ENCODE measurements around the gene SYCN.

The SYCN gene

GRCh38 chr19:39181500-39182173 is 22.4 kb downstream of the SYCN start:
- no peaks in the 10 kb centered on the region for H3K27me3 ChIP-seq (ENCODE audit: insufficient read depth, low read length, poor library complexity, severe bottlenecking)
- no peaks in the 10 kb centered on the region for H3F3A ChIP-seq (ENCODE audit: low read depth)
- no peak overlapping the region for H3K4me2 ChIP-seq (ENCODE audit: low read depth, low read length, poor library complexity, severe bottlenecking)
- H3K79me2 ChIP-seq (ENCODE audit: insufficient read depth, low read length) = no peaks in the 10 kb centered on the region
- no peak overlapping the region for H3K9ac ChIP-seq (ENCODE audit: low read depth, low read length, poor library complexity, severe bottlenecking)
- H3K4me1 ChIP-seq (ENCODE audit: insufficient read depth, low read length, poor library complexity, severe bottlenecking) = no peaks in the 10 kb centered on the region
- no peaks in the 10 kb centered on the region for H4K20me1 ChIP-seq (ENCODE audit: insufficient read depth, low read length, poor library complexity, severe bottlenecking)
- H3K4me3 ChIP-seq (ENCODE audit: low read length, poor library complexity, severe bottlenecking) = no peak overlapping the region
- H3K36me3 ChIP-seq (ENCODE audit: insufficient read depth, low read length) = peaks cover 24% of the 10 kb centered on the region; the same call in 1 of the 2 replicates
- no peaks in the 10 kb centered on the region for H3K9me3 ChIP-seq (ENCODE audit: insufficient read depth, low read depth, low read length)
- no peaks in the 10 kb centered on the region for H3K9me2 ChIP-seq (replicated peaks; ENCODE audit: low read depth, low read length)
- no peak overlapping the region for H2AFZ ChIP-seq (ENCODE audit: low read length)
- TF ChIP-seq EZH2phosphoT487 (IDR thresholded peaks at IDR 0.05; ENCODE audit: borderline replicate concordance) (no peak), CTCF (conservative IDR thresholded peaks at IDR 0.05; ENCODE audit: low read length) (no peak)

- Histone ChIP-seq H2AFZ (ENCODE audit: low read length) (no peak overlapping the region), H3K27me3 (ENCODE audit: insufficient read depth, low read length, poor library complexity, severe bottlenecking) (no peaks in the 10 kb centered on the region), H3F3A (ENCODE audit: low read depth) (no peaks in the 10 kb centered on the region), H3K79me2 (ENCODE audit: insufficient read depth, low read length) (no peaks in the 10 kb centered on the region), H3K9me3 (ENCODE audit: insufficient read depth, low read depth, low read length) (no peaks in the 10 kb centered on the region), H3K9me2 (replicated peaks; ENCODE audit: low read depth, low read length) (no peaks in the 10 kb centered on the region), H3K4me1 (ENCODE audit: insufficient read depth, low read length, poor library complexity, severe bottlenecking) (no peaks in the 10 kb centered on the region), H3K4me2 (ENCODE audit: low read depth, low read length, poor library complexity, severe bottlenecking) (no peak overlapping the region), H4K20me1 (ENCODE audit: insufficient read depth, low read length, poor library complexity, severe bottlenecking) (no peaks in the 10 kb centered on the region), H3K9ac (ENCODE audit: low read depth, low read length, poor library complexity, severe bottlenecking) (no peak overlapping the region), H3K4me3 (ENCODE audit: low read length, poor library complexity, severe bottlenecking) (no peak overlapping the region), H3K36me3 (ENCODE audit: insufficient read depth, low read length) (peaks cover 32% of the 10 kb centered on the region; the same call in 1 of the 2 replicates)
- TF ChIP-seq EZH2phosphoT487 (IDR thresholded peaks at IDR 0.05; ENCODE audit: borderline replicate concordance) (no peak), CTCF (conservative IDR thresholded peaks at IDR 0.05; ENCODE audit: low read length) (no peak)
Observed at GRCh38 chr19:39180749-39181148, 23.3 kb downstream of the SYCN start.

GRCh38 chr19:39179754-39180153 is 24.3 kb downstream of the SYCN start:
- Histone ChIP-seq H3K9me2 (replicated peaks; ENCODE audit: low read depth, low read length) (no peaks in the 10 kb centered on the region), H3K4me3 (ENCODE audit: low read length, poor library complexity, severe bottlenecking) (no peak overlapping the region), H3K79me2 (ENCODE audit: insufficient read depth, low read length) (no peaks in the 10 kb centered on the region), H3K4me1 (ENCODE audit: insufficient read depth, low read length, poor library complexity, severe bottlenecking) (no peaks in the 10 kb centered on the region), H4K20me1 (ENCODE audit: insufficient read depth, low read length, poor library complexity, severe bottlenecking) (no peaks in the 10 kb centered on the region), H3K27me3 (ENCODE audit: insufficient read depth, low read length, poor library complexity, severe bottlenecking) (no peaks in the 10 kb centered on the region), H3K9me3 (ENCODE audit: insufficient read depth, low read depth, low read length) (no peaks in the 10 kb centered on the region), H2AFZ (ENCODE audit: low read length) (no peak overlapping the region), H3K36me3 (ENCODE audit: insufficient read depth, low read length) (peaks cover 42% of the 10 kb centered on the region; the same call in 1 of the 2 replicates), H3K4me2 (ENCODE audit: low read depth, low read length, poor library complexity, severe bottlenecking) (no peak overlapping the region), H3K9ac (ENCODE audit: low read depth, low read length, poor library complexity, severe bottlenecking) (no peak overlapping the region), H3F3A (ENCODE audit: low read depth) (no peaks in the 10 kb centered on the region)
- TF ChIP-seq EZH2phosphoT487 (IDR thresholded peaks at IDR 0.05; ENCODE audit: borderline replicate concordance) = no peak
- no peak for TF ChIP-seq CTCF (conservative IDR thresholded peaks at IDR 0.05; ENCODE audit: low read length)

Data from Loucy (cell line).